HepG2 (cell line): ENCODE measurements around the gene TUBAL3. TPM values are rescaled to one million over a fixed set of nuclear protein-coding genes. Genes with fewer than 3 reads are reported as not detected.

Source experiments
- HBP1 ChIP-seq: IDR thresholded peaks from 2 replicates; pipeline ENCODE4 v1.6.1; 2016; ENCODE audit warnings: low read depth, control low read depth
- HDAC2 ChIP-seq: sonication (generic); formaldehyde crosslinking; IDR thresholded peaks from 2 replicates; pipeline ENCODE4 v1.4.0; 2020; ENCODE audit warnings: missing genetic modification reagents
- KLF13 ChIP-seq: sonication (generic); formaldehyde crosslinking; IDR thresholded peaks from 2 replicates; pipeline ENCODE4 v1.4.0; 2020; ENCODE audit warnings: mild to moderate bottlenecking, missing genetic modification reagents
- MAZ ChIP-seq, 2 experiments: sonication (generic) in 1 of 2; formaldehyde crosslinking in 1 of 2; IDR thresholded peaks; 2 replicates each; pipeline versions ENCODE4 v1.5.0 to v1.6.1; 2012 to 2020; ENCODE audit warnings: low read depth in 2 of 2, mild to moderate bottlenecking in 2 of 2, borderline replicate concordance in 1 of 2, improper control_type of control experiment in 1 of 2, low read length in 1 of 2, missing genetic modification reagents in 1 of 2, moderate library complexity in 1 of 2
- MTA3 ChIP-seq: sonication (generic); formaldehyde crosslinking; IDR thresholded peaks from 2 replicates; pipeline ENCODE4 v1.4.0; 2020; ENCODE audit warnings: missing genetic modification reagents
- NFATC3 ChIP-seq: sonication (generic); formaldehyde crosslinking; IDR thresholded peaks from 2 replicates; pipeline ENCODE4 v1.5.1; 2020; ENCODE audit warnings: mild to moderate bottlenecking, missing genetic modification reagents
- SCMH1 ChIP-seq: sonication (generic); formaldehyde crosslinking; IDR thresholded peaks from 2 replicates; pipeline ENCODE4 v1.9.0; 2021; ENCODE audit warnings: missing genetic modification reagents, mild to moderate bottlenecking, borderline replicate concordance
- SKIL ChIP-seq: sonication (generic); formaldehyde crosslinking; IDR thresholded peaks from 2 replicates; pipeline ENCODE4 v1.8.0; 2022; ENCODE audit warnings: missing genetic modification reagents, mild to moderate bottlenecking, moderate library complexity, borderline replicate concordance
- ZBTB26 ChIP-seq: IDR thresholded peaks from 2 replicates; pipeline ENCODE4 v1.6.1; 2016; ENCODE audit warnings: missing compliant biosample characterization, missing genetic modification reagents, borderline replicate concordance
- ZFX ChIP-seq: sonication (generic); formaldehyde crosslinking; IDR thresholded peaks from 2 replicates; pipeline ENCODE4 v1.4.0; 2020; ENCODE audit warnings: mild to moderate bottlenecking, low read depth, missing genetic modification reagents, moderate library complexity
- ZNF362 ChIP-seq: sonication (generic); formaldehyde crosslinking; IDR thresholded peaks from 2 replicates; pipeline ENCODE4 v1.4.0; 2020; ENCODE audit warnings: missing genetic modification reagents, mild to moderate bottlenecking, borderline replicate concordance
- ZNF563 ChIP-seq: sonication (generic); formaldehyde crosslinking; IDR thresholded peaks from 2 replicates; pipeline ENCODE4 v1.8.0; 2022; ENCODE audit warnings: mild to moderate bottlenecking, moderate library complexity, missing genetic modification reagents
- ZNF850 ChIP-seq: sonication (generic); formaldehyde crosslinking; conservative IDR thresholded peaks from 2 replicates; pipeline ENCODE4 v1.9.0; 2021; ENCODE audit warnings: mild to moderate bottlenecking, missing genetic modification reagents
- polyA plus RNA-seq, 8 experiments: library from polyadenylated mRNA; depleted of rRNA in 3 of 8; stranded (reverse) in 7 of 8; unstranded in 1 of 8; fragments of >200 nt; fragmentation: Illumina TruSeq in 4 of 8; extraction: Trizol in 4 of 8; gene quantifications; 2 replicates each; pipeline versions ENCODE4 v1.2.1 to v1.2.3, GENCODE V29; 2011 to 2016; ENCODE audit warnings: low read depth in 4 of 8, missing spikeins in 1 of 8, mixed read lengths in 1 of 8; ENCODE audit not compliant: insufficient read depth in 1 of 8
- total RNA-seq, 5 experiments: library from RNA; depleted of rRNA; stranded (reverse); fragments of >200 nt; fragmentation: Illumina TruSeq; extraction: Trizol; gene quantifications; 2 replicates each; pipeline ENCODE4 v1.2.3, GENCODE V29; 2016; ENCODE audit warnings: low read depth in 1 of 5
- TF ChIP-seq, protein P1 (sequence below): sonication (generic); formaldehyde crosslinking; IDR thresholded peaks from 2 replicates; pipeline ENCODE4 v1.4.0; 2020; ENCODE audit warnings: missing genetic modification reagents, borderline replicate concordance
- TF ChIP-seq, protein P2 (sequence below): sonication (generic); formaldehyde crosslinking; IDR thresholded peaks from 2 replicates; pipeline ENCODE4 v1.5.0; 2020; ENCODE audit warnings: mild to moderate bottlenecking, missing genetic modification reagents

Gene TUBAL3
- total and polyA plus RNA-seq, 2 of the 13 experiments (the other 11 are each of a cell fraction or from before 2014, with no cell fraction given) = 0.07 to 0.26 TPM

- TF ChIP-seq ZBTB26 (CRISPR knock-in tag) (peak; percentile 95), HDAC2 (CRISPR knock-in tag) (peak; percentile 89), NFATC3 (CRISPR knock-in tag) (peak; percentile 33; the same call in 1 of the 2 replicates), ZNF850 (no peak), ZNF563 (CRISPR knock-in tag) (peak; percentile 48; the same call in 1 of the 2 replicates), ZNF362 (CRISPR knock-in tag) (peak; percentile 70; the same call in 1 of the 2 replicates), HBP1 (CRISPR knock-in tag) (peak; percentile 80), SKIL (CRISPR knock-in tag) (no peak), SCMH1 (no peak), MAZ (IDR thresholded peaks at IDR 0.05; ENCODE audit: borderline replicate concordance, low read depth, low read length) (no peak), MAZ (CRISPR knock-in tag; IDR thresholded peaks at IDR 0.05; ENCODE audit: low read depth) (peak; percentile 79), ZFX (CRISPR knock-in tag) (peak; percentile 80), KLF13 (peak; percentile 69; the same call in 1 of the 2 replicates), MTA3 (CRISPR knock-in tag) (no peak)
- TF ChIP-seq, protein P1, sequence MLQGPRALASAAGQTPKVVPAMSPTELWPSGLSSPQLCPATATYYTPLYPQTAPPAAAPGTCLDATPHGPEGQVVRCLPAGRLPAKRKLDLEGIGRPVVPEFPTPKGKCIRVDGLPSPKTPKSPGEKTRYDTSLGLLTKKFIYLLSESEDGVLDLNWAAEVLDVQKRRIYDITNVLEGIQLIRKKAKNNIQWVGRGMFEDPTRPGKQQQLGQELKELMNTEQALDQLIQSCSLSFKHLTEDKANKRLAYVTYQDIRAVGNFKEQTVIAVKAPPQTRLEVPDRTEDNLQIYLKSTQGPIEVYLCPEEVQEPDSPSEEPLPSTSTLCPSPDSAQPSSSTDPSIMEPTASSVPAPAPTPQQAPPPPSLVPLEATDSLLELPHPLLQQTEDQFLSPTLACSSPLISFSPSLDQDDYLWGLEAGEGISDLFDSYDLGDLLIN (CRISPR knock-in tag) = no peak
- TF ChIP-seq, protein P2, sequence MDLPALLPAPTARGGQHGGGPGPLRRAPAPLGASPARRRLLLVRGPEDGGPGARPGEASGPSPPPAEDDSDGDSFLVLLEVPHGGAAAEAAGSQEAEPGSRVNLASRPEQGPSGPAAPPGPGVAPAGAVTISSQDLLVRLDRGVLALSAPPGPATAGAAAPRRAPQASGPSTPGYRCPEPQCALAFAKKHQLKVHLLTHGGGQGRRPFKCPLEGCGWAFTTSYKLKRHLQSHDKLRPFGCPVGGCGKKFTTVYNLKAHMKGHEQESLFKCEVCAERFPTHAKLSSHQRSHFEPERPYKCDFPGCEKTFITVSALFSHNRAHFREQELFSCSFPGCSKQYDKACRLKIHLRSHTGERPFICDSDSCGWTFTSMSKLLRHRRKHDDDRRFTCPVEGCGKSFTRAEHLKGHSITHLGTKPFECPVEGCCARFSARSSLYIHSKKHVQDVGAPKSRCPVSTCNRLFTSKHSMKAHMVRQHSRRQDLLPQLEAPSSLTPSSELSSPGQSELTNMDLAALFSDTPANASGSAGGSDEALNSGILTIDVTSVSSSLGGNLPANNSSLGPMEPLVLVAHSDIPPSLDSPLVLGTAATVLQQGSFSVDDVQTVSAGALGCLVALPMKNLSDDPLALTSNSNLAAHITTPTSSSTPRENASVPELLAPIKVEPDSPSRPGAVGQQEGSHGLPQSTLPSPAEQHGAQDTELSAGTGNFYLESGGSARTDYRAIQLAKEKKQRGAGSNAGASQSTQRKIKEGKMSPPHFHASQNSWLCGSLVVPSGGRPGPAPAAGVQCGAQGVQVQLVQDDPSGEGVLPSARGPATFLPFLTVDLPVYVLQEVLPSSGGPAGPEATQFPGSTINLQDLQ (CRISPR knock-in tag) = no peak
Observed at GRCh38 chr10:5446390-5446926, 41.8 kb upstream of the TUBAL3 start (continued).
